Osteocyte (in vitro differentiated cells): ENCODE data around the gene TP63. TPM values are rescaled to one million over a fixed set of nuclear protein-coding genes. Genes with fewer than 3 reads are reported as not detected.

ENCODE experiments used
- DNase-seq: peaks from one replicate; pipeline ENCODE4 v3.0.0; 2021; ENCODE audit warnings: mixed read lengths; ENCODE audit not compliant: unreplicated experiment; ENCODE audit errors: extremely low spot score
- H3K27ac Mint-ChIP-seq: one replicate; pipeline ENCODE4 v1.8.0; 2021; ENCODE audit warnings: mild to moderate bottlenecking, mixed read lengths; ENCODE audit not compliant: unreplicated experiment
- H3K27me3 Mint-ChIP-seq: one replicate; pipeline ENCODE4 v1.8.0; 2021; ENCODE audit warnings: mixed read lengths; ENCODE audit not compliant: unreplicated experiment
- H3K36me3 Mint-ChIP-seq: one replicate; pipeline ENCODE4 v1.8.0; 2021; ENCODE audit warnings: mixed read lengths; ENCODE audit not compliant: unreplicated experiment
- H3K4me1 Mint-ChIP-seq: one replicate; pipeline ENCODE4 v1.8.0; 2021; ENCODE audit warnings: mixed read lengths; ENCODE audit not compliant: unreplicated experiment
- H3K4me3 Mint-ChIP-seq: one replicate; pipeline ENCODE4 v1.8.0; 2021; ENCODE audit warnings: mild to moderate bottlenecking, moderate library complexity, mixed read lengths; ENCODE audit not compliant: unreplicated experiment
- H3K9me3 Mint-ChIP-seq: one replicate; pipeline ENCODE4 v1.8.0; 2021; ENCODE audit warnings: mixed read lengths; ENCODE audit not compliant: unreplicated experiment
- total RNA-seq: library from RNA; stranded (reverse); gene quantifications from 2 replicates; pipeline ENCODE4 v1.2.1, GENCODE V29; 2021
- TF ChIP-seq, protein P1 (sequence below): fragments of 200-600 bp; sonication (generic); IDR thresholded peaks from 2 replicates; pipeline ENCODE4 v1.5.0; 2021; ENCODE audit warnings: antibody characterized with exemption, mild to moderate bottlenecking, moderate library complexity

TP63 gene
- total RNA-seq, 1 donor from 2014 or later: 0.16 TPM

GRCh38 chr3:189805375-189806067, 174.3 kb downstream of the TP63 start:
- no peak overlapping the region for H3K4me3 Mint-ChIP-seq
- no peaks in the 10 kb centered on the region for H3K27me3 Mint-ChIP-seq
- TF ChIP-seq, protein P1, sequence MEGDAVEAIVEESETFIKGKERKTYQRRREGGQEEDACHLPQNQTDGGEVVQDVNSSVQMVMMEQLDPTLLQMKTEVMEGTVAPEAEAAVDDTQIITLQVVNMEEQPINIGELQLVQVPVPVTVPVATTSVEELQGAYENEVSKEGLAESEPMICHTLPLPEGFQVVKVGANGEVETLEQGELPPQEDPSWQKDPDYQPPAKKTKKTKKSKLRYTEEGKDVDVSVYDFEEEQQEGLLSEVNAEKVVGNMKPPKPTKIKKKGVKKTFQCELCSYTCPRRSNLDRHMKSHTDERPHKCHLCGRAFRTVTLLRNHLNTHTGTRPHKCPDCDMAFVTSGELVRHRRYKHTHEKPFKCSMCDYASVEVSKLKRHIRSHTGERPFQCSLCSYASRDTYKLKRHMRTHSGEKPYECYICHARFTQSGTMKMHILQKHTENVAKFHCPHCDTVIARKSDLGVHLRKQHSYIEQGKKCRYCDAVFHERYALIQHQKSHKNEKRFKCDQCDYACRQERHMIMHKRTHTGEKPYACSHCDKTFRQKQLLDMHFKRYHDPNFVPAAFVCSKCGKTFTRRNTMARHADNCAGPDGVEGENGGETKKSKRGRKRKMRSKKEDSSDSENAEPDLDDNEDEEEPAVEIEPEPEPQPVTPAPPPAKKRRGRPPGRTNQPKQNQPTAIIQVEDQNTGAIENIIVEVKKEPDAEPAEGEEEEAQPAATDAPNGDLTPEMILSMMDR: no peak
- H3K36me3 Mint-ChIP-seq: no peaks in the 10 kb centered on the region
- H3K9me3 Mint-ChIP-seq: no peaks in the 10 kb centered on the region
- H3K4me1 Mint-ChIP-seq: peaks cover 8% of the 10 kb centered on the region
- DNase-seq: no peak
- no peak overlapping the region for H3K27ac Mint-ChIP-seq

DNA sequence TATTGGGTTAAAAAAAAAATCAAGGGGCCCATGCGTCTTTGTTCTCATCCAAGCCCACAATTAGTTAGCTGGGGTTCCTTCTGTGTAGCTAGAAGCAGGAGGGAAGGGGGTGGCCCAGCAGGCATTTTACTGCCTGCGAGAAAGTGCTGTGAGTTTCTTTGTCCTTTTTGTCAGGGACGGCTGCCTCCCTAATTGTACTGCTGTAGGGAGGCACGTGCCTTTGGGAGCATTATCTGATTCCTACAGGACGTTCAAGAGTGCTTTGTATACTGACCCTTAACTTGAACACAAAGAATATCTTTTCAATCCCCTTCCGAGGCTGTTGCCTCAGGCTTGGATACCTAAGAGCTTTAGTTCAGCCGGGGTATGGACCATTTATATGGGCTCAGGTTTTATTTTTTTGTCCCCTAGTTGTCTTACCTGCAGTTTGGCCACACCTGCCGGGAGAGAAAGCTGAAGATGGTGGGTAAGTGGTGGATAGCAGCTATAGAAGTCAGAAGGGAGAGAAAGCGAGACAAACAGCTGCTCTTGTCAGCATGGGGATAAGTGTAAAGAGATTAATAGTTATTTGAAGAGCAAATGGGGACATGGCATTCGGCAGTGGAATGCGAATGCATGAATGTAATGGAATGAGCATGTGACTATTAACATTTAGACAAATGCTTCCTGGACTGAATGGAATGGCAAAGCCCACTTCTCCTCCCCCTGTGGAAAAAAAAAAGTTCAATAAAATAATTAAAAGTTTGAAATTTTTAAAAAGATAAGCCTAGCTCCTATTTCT, 175.2 kb downstream of the TP63 start:
- no peaks in the 10 kb centered on the region for H3K27me3 Mint-ChIP-seq
- TF ChIP-seq, protein P1: no peak
- H3K27ac Mint-ChIP-seq: peak overlapping the region; percentile 0
- DNase-seq: no peak
- no peaks in the 10 kb centered on the region for H3K36me3 Mint-ChIP-seq
- H3K4me1 Mint-ChIP-seq: peaks cover 8% of the 10 kb centered on the region
- H3K4me3 Mint-ChIP-seq: no peak overlapping the region
- H3K9me3 Mint-ChIP-seq: no peaks in the 10 kb centered on the region

DNA sequence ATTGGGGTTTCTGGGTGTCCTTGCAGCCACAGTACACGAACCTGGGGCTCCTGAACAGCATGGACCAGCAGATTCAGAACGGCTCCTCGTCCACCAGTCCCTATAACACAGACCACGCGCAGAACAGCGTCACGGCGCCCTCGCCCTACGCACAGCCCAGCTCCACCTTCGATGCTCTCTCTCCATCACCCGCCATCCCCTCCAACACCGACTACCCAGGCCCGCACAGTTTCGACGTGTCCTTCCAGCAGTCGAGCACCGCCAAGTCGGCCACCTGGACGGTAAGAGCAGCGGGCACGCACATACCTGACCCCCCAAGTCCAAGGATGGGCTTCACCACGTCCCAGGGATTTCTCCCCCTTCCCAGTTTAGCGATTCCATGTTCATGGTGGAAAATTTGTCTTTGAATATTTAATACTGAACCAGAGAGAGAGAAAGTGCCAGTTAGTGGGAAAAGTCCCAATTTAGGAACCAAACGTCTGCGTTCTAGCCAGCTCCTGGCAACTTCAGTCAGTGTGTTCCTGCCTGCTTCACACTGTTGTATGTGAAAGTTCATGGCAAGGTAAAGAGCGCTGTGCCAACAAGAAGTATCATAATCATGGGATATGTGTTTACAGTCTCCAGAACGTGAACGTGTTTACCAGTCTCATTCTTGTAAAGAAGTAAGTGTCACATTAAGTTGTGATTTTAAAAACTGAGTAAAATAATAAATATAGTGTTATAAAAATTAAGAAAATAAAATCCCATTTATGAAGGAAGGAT, 177.2 kb downstream of the TP63 start:
- no peaks in the 10 kb centered on the region for H3K27me3 Mint-ChIP-seq

GRCh38 chr3:189809583-189809982, 178.4 kb downstream of the TP63 start:
- no peak for DNase-seq
- H3K27me3 Mint-ChIP-seq: no peaks in the 10 kb centered on the region

More for the DNA sequence above, 177.2 kb downstream of the TP63 start:
- no peaks in the 10 kb centered on the region for H3K36me3 Mint-ChIP-seq
- TF ChIP-seq, protein P1: no peak
- DNase-seq: no peak
- H3K27ac Mint-ChIP-seq: no peak overlapping the region
- H3K4me3 Mint-ChIP-seq: no peak overlapping the region
- peaks cover 8% of the 10 kb centered on the region for H3K4me1 Mint-ChIP-seq
- H3K9me3 Mint-ChIP-seq: no peaks in the 10 kb centered on the region

More at GRCh38 chr3:189809583-189809982, 178.4 kb downstream of the TP63 start:
- H3K4me1 Mint-ChIP-seq: peaks cover 8% of the 10 kb centered on the region
- H3K9me3 Mint-ChIP-seq: no peaks in the 10 kb centered on the region
- TF ChIP-seq, protein P1: no peak
- no peak overlapping the region for H3K27ac Mint-ChIP-seq
- no peaks in the 10 kb centered on the region for H3K36me3 Mint-ChIP-seq
- H3K4me3 Mint-ChIP-seq: no peak overlapping the region
